ENCODE measurements around the gene PAM16.

PAM16 gene

GRCh38 chr16:4376126-4376892 is 25.2 kb upstream of the PAM16 start:
- no peak overlapping the region for H3K27ac ChIP-seq (ENCODE audit: low read depth, low read length)
- TF ChIP-seq CTCF (IDR thresholded peaks at IDR 0.05; ENCODE audit: low read depth, low read length, poor library complexity, severe bottlenecking) (no peak), EZH2phosphoT487 (IDR thresholded peaks at IDR 0.05; ENCODE audit: borderline replicate concordance, low read length) (no peak)
- H3F3A ChIP-seq (ENCODE audit: control insufficient read depth, insufficient read depth), result no peaks in the 10 kb centered on the region
- no peak overlapping the region for H3K4me2 ChIP-seq (ENCODE audit: low read length)
- no peaks in the 10 kb centered on the region for H3K36me3 ChIP-seq (ENCODE audit: control insufficient read depth, low read length)
- no peaks in the 10 kb centered on the region for H3K79me2 ChIP-seq (ENCODE audit: control insufficient read depth, low read length)
- H3K27me3 ChIP-seq (ENCODE audit: control insufficient read depth, low read length), result peaks cover 5% of the 10 kb centered on the region
- no peak overlapping the region for H3K4me3 ChIP-seq (ENCODE audit: low read length)
- H3K9me3 ChIP-seq (ENCODE audit: control insufficient read depth, insufficient read depth, low read length), result no peaks in the 10 kb centered on the region
- H3K9me2 ChIP-seq (replicated peaks; ENCODE audit: control insufficient read depth, low read length), result no peaks in the 10 kb centered on the region
- H4K20me1 ChIP-seq (ENCODE audit: control insufficient read depth, insufficient read depth, low read depth, low read length), result peaks cover 9% of the 10 kb centered on the region
- peaks cover 25% of the 10 kb centered on the region for H3K4me1 ChIP-seq (ENCODE audit: control insufficient read depth, low read length)

GRCh38 chr16:4375717-4376116 is 24.6 kb upstream of the PAM16 start:
- Histone ChIP-seq H3K36me3 (ENCODE audit: control insufficient read depth, low read length) (no peaks in the 10 kb centered on the region), H3K9me2 (replicated peaks; ENCODE audit: control insufficient read depth, low read length) (no peaks in the 10 kb centered on the region), H3K4me2 (ENCODE audit: low read length) (no peak overlapping the region), H3K27ac (ENCODE audit: low read depth, low read length) (no peak overlapping the region), H3K4me1 (ENCODE audit: control insufficient read depth, low read length) (peaks cover 31% of the 10 kb centered on the region), H3K27me3 (ENCODE audit: control insufficient read depth, low read length) (peaks cover 5% of the 10 kb centered on the region), H3K79me2 (ENCODE audit: control insufficient read depth, low read length) (no peaks in the 10 kb centered on the region), H3K9me3 (ENCODE audit: control insufficient read depth, insufficient read depth, low read length) (no peaks in the 10 kb centered on the region), H3K4me3 (ENCODE audit: low read length) (no peak overlapping the region), H3F3A (ENCODE audit: control insufficient read depth, insufficient read depth) (no peaks in the 10 kb centered on the region), H4K20me1 (ENCODE audit: control insufficient read depth, insufficient read depth, low read depth, low read length) (peaks cover 14% of the 10 kb centered on the region)
- TF ChIP-seq EZH2phosphoT487 (IDR thresholded peaks at IDR 0.05; ENCODE audit: borderline replicate concordance, low read length), result no peak
- no peak for TF ChIP-seq CTCF (IDR thresholded peaks at IDR 0.05; ENCODE audit: low read depth, low read length, poor library complexity, severe bottlenecking)

GRCh38 chr16:4373909-4374742 is 23.0 kb upstream of the PAM16 start:
- peaks cover 19% of the 10 kb centered on the region for H4K20me1 ChIP-seq (ENCODE audit: control insufficient read depth, insufficient read depth, low read depth, low read length)

More at GRCh38 chr16:4373909-4374742, 23.0 kb upstream of the PAM16 start:
- H3K9me2 ChIP-seq (replicated peaks; ENCODE audit: control insufficient read depth, low read length), result no peaks in the 10 kb centered on the region
- H3K79me2 ChIP-seq (ENCODE audit: control insufficient read depth, low read length), result no peaks in the 10 kb centered on the region
- TF ChIP-seq CTCF (IDR thresholded peaks at IDR 0.05; ENCODE audit: low read depth, low read length, poor library complexity, severe bottlenecking) (no peak), EZH2phosphoT487 (IDR thresholded peaks at IDR 0.05; ENCODE audit: borderline replicate concordance, low read length) (no peak)
- H3K9me3 ChIP-seq (ENCODE audit: control insufficient read depth, insufficient read depth, low read length), result no peaks in the 10 kb centered on the region
- peaks cover 35% of the 10 kb centered on the region for H3K4me1 ChIP-seq (ENCODE audit: control insufficient read depth, low read length)
- peaks cover 5% of the 10 kb centered on the region for H3K27me3 ChIP-seq (ENCODE audit: control insufficient read depth, low read length)
- no peaks in the 10 kb centered on the region for H3K36me3 ChIP-seq (ENCODE audit: control insufficient read depth, low read length)
- H3F3A ChIP-seq (ENCODE audit: control insufficient read depth, insufficient read depth), result no peaks in the 10 kb centered on the region
- no peak overlapping the region for H3K4me3 ChIP-seq (ENCODE audit: low read length)
- H3K27ac ChIP-seq (ENCODE audit: low read depth, low read length), result no peak overlapping the region
- no peak overlapping the region for H3K4me2 ChIP-seq (ENCODE audit: low read length)
